HG03064 (cell line): ENCODE results near the gene TAF4.
"Not testable (repeated sequence)": the region's sequence is repeated elsewhere in the genome, so short reads cannot be mapped to it uniquely, and the experiment has no call there.

ENCODE experiments used
- ATAC-seq: cut with Tn5 transposase; IDR thresholded peaks from one replicate; pipeline ENCODE4 v1.9.1; 2021; ENCODE audit warnings: low read depth; ENCODE audit not compliant: unreplicated experiment

TAF4 gene

GRCh38 chr20:62006482-62006881, 59.2 kb downstream of the TAF4 start:
- no peak for ATAC-seq

GRCh38 chr20:62004614-62005013, 61.1 kb downstream of the TAF4 start:
- ATAC-seq, result no peak

- ATAC-seq, result no peak
Observed at GRCh38 chr20:62003567-62004405, 61.9 kb downstream of the TAF4 start.

GRCh38 chr20:62002882-62003480, 62.7 kb downstream of the TAF4 start:
- ATAC-seq, result no peak

GRCh38 chr20:62001178-62001715, 64.4 kb downstream of the TAF4 start:
- ATAC-seq, result no peak

DNA sequence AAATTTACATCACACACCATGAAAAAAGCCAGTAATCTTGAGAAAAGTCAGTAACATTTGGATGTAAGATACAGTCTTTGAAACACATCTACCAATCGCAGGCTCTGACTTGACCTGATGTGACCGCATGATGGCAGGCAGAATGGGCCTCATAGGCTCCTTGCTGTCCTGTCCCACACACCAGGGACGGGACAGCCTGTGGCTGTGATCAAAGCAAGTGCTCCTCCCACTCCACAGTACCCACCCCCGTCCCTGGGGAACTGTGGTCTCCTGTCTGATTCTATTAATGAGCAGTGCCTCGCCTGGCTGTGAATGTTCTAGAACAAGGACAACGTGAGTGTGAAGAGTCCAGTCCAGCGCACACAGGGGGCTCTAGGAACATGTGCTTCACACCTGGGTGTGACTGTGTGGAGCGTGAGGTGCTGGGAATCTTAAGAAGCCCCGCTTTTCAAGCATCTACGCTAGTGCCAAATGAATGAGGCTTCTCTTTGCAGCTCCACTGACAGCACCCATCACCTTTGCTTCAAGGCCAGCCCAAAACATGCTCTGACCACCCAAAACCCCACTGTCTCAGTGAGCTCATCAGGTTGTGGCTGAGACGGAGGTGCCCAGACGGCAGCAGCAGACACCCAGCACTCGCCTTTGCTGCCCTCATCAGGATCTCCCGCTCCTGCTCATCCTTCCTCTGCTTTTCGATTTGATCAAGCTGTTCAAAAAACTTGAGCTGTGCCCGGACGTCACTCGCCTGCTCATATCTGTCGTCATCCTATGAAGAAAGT, 67.1 kb downstream of the TAF4 start:
- no peak for ATAC-seq

DNA sequence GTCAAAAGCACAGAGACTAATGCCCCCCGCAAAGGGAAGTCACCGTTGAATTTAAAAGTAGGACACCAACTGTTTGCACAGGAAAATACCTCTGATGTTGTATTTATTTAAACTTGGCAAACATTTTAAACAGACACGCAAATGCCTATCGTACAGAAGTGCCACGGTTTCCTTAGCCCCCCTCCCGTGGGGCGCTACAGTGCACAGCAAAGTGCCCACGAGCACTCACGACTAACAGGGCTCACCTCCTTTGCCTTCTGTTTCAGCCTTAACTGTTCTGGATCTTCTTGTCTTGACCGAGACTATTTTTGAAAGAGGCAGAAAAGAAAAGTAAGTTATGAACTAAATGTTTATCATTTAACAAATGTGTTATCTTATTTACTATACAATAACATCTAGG, 67.8 kb downstream of the TAF4 start:
- no peak for ATAC-seq

- ATAC-seq, result no peak
Observed at GRCh38 chr20:61997372-61997771, 68.3 kb downstream of the TAF4 start.

DNA sequence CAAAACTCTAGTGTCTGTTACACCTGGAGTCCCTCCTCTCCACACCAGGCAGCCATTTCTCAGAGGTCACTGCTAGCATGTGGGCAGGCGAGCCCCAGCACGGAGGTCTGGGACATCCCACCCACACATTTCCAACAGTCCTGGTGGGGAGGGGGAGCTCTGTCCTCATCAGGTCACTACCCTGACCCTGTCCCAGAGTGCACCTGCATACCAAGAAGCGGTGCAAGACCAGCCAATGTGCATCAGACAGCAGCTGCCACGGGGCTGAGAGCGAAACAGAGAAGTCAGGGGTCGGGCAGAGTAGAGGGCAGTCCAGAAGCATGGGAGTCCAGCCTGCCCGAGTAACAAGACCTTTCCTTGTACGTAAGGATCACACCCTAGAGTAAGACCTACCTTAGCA, 71.1 kb downstream of the TAF4 start:
- no peak for ATAC-seq

DNA sequence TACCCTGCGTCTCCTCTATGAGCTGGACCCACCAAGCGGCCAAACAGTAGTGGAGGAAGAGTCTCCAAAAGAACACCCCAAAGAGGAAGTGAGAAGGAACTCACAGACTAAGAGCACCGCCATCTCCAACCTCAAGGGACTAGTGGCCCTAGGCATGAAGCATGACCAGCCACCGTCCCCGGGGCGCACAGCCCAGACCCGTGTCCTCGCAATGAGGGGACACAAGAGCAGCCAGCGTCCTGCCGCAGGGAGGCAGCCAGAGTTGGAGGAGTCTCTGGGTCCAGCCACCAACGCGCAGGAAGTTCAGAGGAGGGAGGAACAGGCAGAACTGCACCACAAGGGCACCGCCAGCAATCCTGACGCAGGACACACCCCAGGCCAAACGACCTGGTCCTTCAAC, 72.6 kb downstream of the TAF4 start:
- no peak for ATAC-seq

DNA sequence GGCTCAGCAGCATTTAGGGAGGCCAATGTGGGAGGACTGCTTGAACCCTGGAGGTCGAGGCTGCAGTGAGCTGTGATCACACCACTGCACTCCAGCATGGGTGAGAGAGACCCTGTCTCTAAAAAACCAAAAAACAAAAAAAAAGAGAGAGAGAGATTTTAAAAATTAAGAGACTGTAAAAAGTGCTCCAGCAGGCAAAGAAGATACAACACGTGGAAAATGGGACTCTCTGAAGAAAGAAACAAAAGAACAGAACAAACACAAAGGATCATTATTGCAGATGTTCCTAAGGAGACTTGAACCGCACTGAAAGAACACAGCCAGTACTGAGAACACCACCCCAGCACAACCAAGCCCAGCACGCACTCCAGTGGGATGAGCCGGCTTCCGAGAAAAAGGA, 74.2 kb downstream of the TAF4 start:
- no peak for ATAC-seq

DNA sequence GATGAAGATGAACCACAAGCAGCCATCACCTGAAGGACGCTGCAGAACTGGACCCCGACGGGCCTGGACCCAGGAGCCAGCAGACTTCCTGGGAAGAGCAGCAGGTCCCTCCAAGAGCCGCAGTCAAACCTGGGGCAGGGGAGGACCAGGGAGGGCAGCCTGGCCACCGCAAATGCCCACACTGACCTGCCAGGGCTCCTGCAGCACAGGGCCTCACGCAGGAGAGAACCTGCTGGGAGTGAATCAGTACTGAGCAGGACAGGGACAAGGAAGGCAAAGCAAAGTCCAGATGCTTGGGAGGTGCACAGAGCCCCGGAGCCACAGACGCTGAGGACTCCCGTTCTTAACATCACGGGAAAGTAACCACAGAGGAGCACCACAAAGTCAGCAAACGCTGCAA, 75.2 kb downstream of the TAF4 start:
- no peak for ATAC-seq

GRCh38 chr20:61989741-61990140, 75.9 kb downstream of the TAF4 start:
- ATAC-seq, result no peak

DNA sequence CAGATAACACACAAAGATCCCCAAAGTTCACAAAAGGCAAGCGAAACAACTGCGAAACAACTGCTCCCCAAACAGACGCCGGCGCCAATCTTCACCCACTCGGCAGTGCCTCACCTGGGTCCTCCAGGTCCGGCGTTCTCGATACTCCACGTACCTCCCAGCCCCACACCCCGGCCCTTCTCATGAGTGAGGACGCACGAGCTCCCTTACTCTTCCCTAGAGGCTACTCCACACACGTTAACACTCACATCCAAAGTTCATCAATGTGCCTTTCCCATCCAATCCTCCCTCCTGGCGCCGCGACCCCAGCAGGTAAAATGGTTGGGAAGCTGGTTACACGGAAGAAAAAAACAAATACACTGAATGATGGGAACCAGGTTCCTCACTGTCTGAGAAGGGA, 77.0 kb downstream of the TAF4 start:
- no peak for ATAC-seq

- no peak for ATAC-seq
Observed at GRCh38 chr20:61986762-61987321, 78.8 kb downstream of the TAF4 start.

DNA sequence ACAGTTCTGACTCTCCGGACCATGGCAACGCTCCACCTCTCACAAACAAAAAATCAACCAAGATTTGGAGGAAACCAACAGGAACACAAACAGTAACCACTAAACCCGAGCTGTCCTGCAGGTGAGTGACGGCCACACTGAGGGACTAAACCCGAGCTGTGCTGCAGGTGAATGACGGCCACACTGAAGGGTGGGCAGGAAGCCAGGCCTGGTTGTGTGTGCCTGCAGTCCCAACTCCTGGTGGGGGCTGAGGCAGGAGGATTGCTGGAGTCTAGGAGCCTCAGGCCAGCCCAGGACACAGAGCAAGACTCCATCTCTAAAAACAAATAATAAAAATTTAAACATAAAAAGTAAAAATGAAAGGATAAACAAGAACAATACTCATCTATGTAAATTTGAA, 80.6 kb downstream of the TAF4 start:
- ATAC-seq, result no peak

DNA sequence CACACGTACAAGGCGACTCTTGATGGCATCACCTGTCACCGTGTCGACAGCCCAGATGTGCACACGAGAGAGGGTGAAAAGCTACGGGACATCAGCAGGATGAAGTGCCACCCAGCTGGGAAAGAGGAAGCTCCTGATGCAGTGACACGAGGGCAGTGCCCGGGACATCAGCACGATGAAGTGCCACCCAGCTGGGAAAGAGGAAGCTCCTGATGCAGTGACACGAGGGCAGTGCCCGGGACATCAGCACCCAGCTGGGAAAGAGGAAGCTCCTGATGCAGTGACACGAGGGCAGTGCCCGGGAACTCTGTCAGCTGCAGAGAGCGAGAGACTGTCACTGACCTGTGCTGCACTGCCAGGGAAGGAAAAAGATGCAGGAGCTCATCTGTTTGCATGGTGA, 81.2 kb downstream of the TAF4 start:
- not testable (repeated sequence) for ATAC-seq

DNA sequence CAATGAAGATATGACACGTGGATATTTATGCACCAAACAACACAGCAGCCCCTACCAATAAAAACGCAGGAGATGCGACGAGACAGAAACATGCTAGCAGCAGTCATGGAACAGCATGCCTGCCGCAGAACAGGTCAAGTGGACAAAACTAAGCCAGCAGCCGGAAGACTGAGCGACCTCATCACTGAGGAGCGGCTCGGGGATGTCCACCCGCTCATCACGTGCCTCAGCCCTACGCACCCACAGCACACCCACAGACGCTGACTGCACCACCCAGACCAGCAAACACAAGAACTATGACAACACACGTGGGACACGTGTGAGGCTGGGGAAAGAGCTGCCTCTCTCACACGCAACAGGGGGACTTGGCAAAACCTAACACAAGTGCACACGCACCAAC, 81.7 kb downstream of the TAF4 start:
- no peak for ATAC-seq

DNA sequence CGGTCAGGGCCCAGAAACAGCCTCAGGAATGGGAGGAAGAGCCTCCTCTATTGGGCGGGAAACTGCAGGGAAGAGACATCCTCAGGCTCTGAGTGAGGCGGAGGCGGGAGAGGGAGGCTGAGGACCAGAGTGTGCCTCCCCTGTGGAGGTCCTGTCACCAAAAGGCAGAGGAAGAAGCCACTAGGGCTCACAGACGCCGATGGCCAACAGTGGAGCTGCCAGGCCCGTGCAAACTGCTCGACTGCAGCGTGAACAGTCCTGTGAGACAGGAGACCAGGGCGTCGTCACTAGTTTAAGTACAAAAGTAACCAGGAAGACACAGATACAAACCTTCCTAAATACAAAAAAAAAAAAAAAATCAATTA, 82.7 kb downstream of the TAF4 start:
- no peak for ATAC-seq

DNA sequence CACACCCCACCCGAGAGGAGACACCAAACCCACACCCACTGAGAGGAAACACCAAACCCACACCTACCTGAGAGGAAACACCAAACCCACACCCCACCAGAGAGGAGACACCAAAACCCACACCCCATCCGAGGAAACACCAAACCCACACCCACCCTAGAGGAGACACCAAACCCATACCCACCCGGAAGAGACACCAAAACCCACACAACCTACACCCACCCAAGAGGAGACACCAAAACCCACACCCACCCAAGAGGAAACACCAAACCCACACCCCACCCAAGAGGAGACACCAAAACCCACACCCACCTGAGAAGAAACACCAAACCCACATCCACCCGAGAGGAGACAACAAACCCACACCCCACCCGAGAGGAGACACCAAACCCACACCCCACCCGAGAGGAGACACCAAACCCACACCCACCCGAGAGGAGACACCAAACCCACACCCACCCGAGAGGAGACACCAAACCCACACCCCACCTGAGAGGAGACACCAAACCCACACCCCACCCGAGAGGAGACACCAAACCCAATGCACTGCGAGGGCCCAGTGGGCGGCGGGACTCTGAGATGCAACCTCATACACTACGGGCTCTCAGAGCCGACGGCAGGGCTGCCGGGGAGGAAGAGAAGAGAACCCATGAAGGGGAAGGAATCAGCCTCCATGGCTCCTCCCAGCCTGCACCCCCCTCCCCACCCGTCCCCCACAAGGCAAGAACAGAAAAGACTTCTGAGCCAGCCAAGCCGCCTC, 83.3 kb downstream of the TAF4 start:
- ATAC-seq, result no peak
